SK-N-SH (cell line): ENCODE data around the gene MTA3. TPM values are rescaled to one million over a fixed set of nuclear protein-coding genes. Genes with fewer than 3 reads are reported as not detected.

Source experiments
- CTCF ChIA-PET: fragments of 300-600, 350-600 bp; formaldehyde crosslinking; extraction: SDS; loops from one replicate; lab custom pipeline; 2021; lab: Yijun Ruan, JAX
- POLR2A ChIA-PET: fragments of 350-600 bp; sonication (Branson Sonifier 250); formaldehyde crosslinking; extraction: SDS; loops from one replicate; lab custom pipeline; 2020; ENCODE audit warnings: antibody characterized with exemption, inconsistent platforms; lab: Yijun Ruan, JAX
- DNase-seq: peaks from one replicate; pipeline ENCODE4 v3.0.0; 2012
- H2AFZ ChIP-seq: fragments of 200-600 bp; sonication (generic); 2 replicates; pipeline ENCODE4 v1.8.1; 2016; ENCODE audit warnings: antibody characterized with exemption, mild to moderate bottlenecking, low read depth
- H3F3A ChIP-seq: fragments of 200-600 bp; sonication (generic); replicated peaks from 2 replicates; pipeline ENCODE3; 2016; ENCODE audit warnings: antibody characterized with exemption, mild to moderate bottlenecking; ENCODE audit not compliant: insufficient read depth
- H3K27ac ChIP-seq, 2 experiments: fragments of 200-500 bp in 1 of 2; fragments of 200-600 bp in 1 of 2; sonication (Bioruptor generic) in 1 of 2; sonication (generic), shearing (Covaris generic) in 1 of 2; 2 replicates each; pipeline versions ENCODE4 v1.5.1 to v1.6.1; 2014 to 2016; ENCODE audit warnings: low read depth in 2 of 2, inconsistent platforms in 1 of 2, low read length in 1 of 2, mild to moderate bottlenecking in 1 of 2, mixed read lengths in 1 of 2
- H3K27me3 ChIP-seq: fragments of 200-600 bp; sonication (generic), shearing (Covaris generic); 2 replicates; pipeline ENCODE4 v1.6.1; 2016; ENCODE audit warnings: mixed run types; ENCODE audit not compliant: insufficient read depth
- H3K36me3 ChIP-seq, 2 experiments: fragments of 200-500 bp in 1 of 2; fragments of 200-600 bp in 1 of 2; sonication (Bioruptor generic) in 1 of 2; sonication (generic) in 1 of 2; replicated peaks in 1 of 2; 2 replicates each; pipeline versions ENCODE3 to v1.5.1; 2014 to 2016; ENCODE audit warnings: low read length in 1 of 2, mild to moderate bottlenecking in 1 of 2; ENCODE audit not compliant: insufficient read depth in 2 of 2, control insufficient read depth in 1 of 2
- H3K4me1 ChIP-seq, 2 experiments: fragments of 200-500 bp in 1 of 2; fragments of 200-600 bp in 1 of 2; sonication (Bioruptor generic) in 1 of 2; sonication (generic), shearing (Covaris generic) in 1 of 2; 2 replicates each; pipeline versions ENCODE4 v1.5.1 to v1.6.1; 2014 to 2016; ENCODE audit warnings: low read depth in 1 of 2, low read length in 1 of 2, mixed run types in 1 of 2; ENCODE audit not compliant: insufficient read depth in 2 of 2, control insufficient read depth in 1 of 2
- H3K4me2 ChIP-seq: fragments of 200-600 bp; sonication (generic), shearing (Covaris generic); 2 replicates; pipeline ENCODE4 v1.6.1; 2017; ENCODE audit warnings: mixed run types
- H3K4me3 ChIP-seq, 2 experiments: fragments of 200-500 bp in 1 of 2; fragments of 200-600 bp in 1 of 2; sonication (Bioruptor generic) in 1 of 2; sonication (generic), shearing (Covaris generic) in 1 of 2; 2 replicates each; pipeline versions ENCODE4 v1.5.1 to v1.8.1; 2014 to 2016; ENCODE audit warnings: low read depth in 2 of 2, inconsistent platforms in 1 of 2, low read length in 1 of 2, mild to moderate bottlenecking in 1 of 2, mixed read lengths in 1 of 2, moderate library complexity in 1 of 2
- H3K79me2 ChIP-seq: fragments of 200-600 bp; sonication (generic); 2 replicates; pipeline ENCODE4 v1.8.1; 2017; ENCODE audit warnings: mild to moderate bottlenecking; ENCODE audit not compliant: insufficient read depth
- H3K9ac ChIP-seq: fragments of 200-600 bp; sonication (generic); 2 replicates; pipeline ENCODE4 v1.6.1; 2017; ENCODE audit warnings: mixed run types
- H3K9me2 ChIP-seq: fragments of 200-600 bp; sonication (generic); 2 replicates; pipeline ENCODE4 v1.6.1; 2017; ENCODE audit warnings: mixed run types
- H3K9me3 ChIP-seq: fragments of 200-600 bp; sonication (generic); 2 replicates; pipeline ENCODE4 v1.6.1; 2017; ENCODE audit warnings: mixed run types, mild to moderate bottlenecking, moderate library complexity
- H4K20me1 ChIP-seq: fragments of 200-600 bp; sonication (generic); 2 replicates; pipeline ENCODE4 v1.6.1; 2017; ENCODE audit warnings: mild to moderate bottlenecking, mixed run types; ENCODE audit not compliant: insufficient read depth
- CHD2 ChIP-seq: fragments of 150-350 bp; IDR thresholded peaks from 2 replicates; pipeline ENCODE4 v1.6.1; 2018; ENCODE audit warnings: low read length; ENCODE audit not compliant: partially characterized antibody
- EP300 ChIP-seq, 2 experiments: IDR thresholded peaks; 2 replicates each; pipeline versions ENCODE4 v1.4.0 to v1.6.1; 2012; ENCODE audit warnings: borderline replicate concordance in 1 of 2, low read depth in 1 of 2, low read length in 1 of 2
- EZH2phosphoT487 ChIP-seq: fragments of 200-600 bp; sonication (generic); IDR thresholded peaks from 2 replicates; pipeline ENCODE4 v1.6.1; 2017; ENCODE audit warnings: low read depth, mixed run types, mild to moderate bottlenecking, antibody characterized with exemption, moderate library complexity, borderline replicate concordance
- FOXJ3 ChIP-seq: sonication (generic); formaldehyde crosslinking; IDR thresholded peaks from 2 replicates; pipeline ENCODE4 v1.5.1; 2020; ENCODE audit warnings: mild to moderate bottlenecking, missing genetic modification reagents
- FOXM1 ChIP-seq: IDR thresholded peaks from 2 replicates; pipeline ENCODE4 v1.4.0; 2012; ENCODE audit warnings: low read depth, mild to moderate bottlenecking
- MEF2A ChIP-seq: IDR thresholded peaks from 2 replicates; pipeline ENCODE4 v1.4.0; 2012; ENCODE audit warnings: low read depth, borderline replicate concordance
- POLR2AphosphoS5 ChIP-seq: IDR thresholded peaks from 2 replicates; pipeline ENCODE4 v1.6.1; 2012; ENCODE audit warnings: low read depth, low read length
- RAD21 ChIP-seq: IDR thresholded peaks from 2 replicates; pipeline ENCODE4 v1.6.1; 2012; ENCODE audit warnings: mild to moderate bottlenecking, low read length
- RFX5 ChIP-seq: IDR thresholded peaks from 2 replicates; pipeline ENCODE4 v1.6.1; 2012; ENCODE audit warnings: mild to moderate bottlenecking, improper control_type of control experiment, low read length
- SIN3A ChIP-seq: IDR thresholded peaks from 2 replicates; pipeline ENCODE4 v1.6.1; 2012; ENCODE audit warnings: low read depth, mild to moderate bottlenecking, low read length, moderate library complexity, borderline replicate concordance
- SMC3 ChIP-seq: IDR thresholded peaks from 2 replicates; pipeline ENCODE4 v1.6.1; 2012; ENCODE audit warnings: low read depth, low read length, improper control_type of control experiment
- USF2 ChIP-seq: fragments of 150-350 bp; IDR thresholded peaks from 2 replicates; pipeline ENCODE4 v1.6.1; 2017; ENCODE audit warnings: antibody characterized with exemption, low read length, low read depth, borderline replicate concordance
- WGBS: methylation state at CpG from one replicate; pipeline ENCODE4 v1.1.6; 2017; ENCODE audit warnings: low lambda C conversion rate; 5-methylcytosine and 5-hydroxymethylcytosine counted together
- polyA plus RNA-seq, 3 experiments: library from polyadenylated mRNA; depleted of rRNA; stranded (reverse); fragments of >200 nt; gene quantifications; 2 replicates each; pipeline ENCODE4 v1.2.3, GENCODE V29; 2012
- TF ChIP-seq, protein P1 (sequence below): IDR thresholded peaks from 2 replicates; pipeline ENCODE4 v1.6.1; 2012; ENCODE audit warnings: mild to moderate bottlenecking, low read depth, low read length, moderate library complexity

The MTA3 gene
- polyA plus RNA-seq, 1 of the 3 experiments (the other 2 are of a cell fraction), result 30.8 TPM

DNA sequence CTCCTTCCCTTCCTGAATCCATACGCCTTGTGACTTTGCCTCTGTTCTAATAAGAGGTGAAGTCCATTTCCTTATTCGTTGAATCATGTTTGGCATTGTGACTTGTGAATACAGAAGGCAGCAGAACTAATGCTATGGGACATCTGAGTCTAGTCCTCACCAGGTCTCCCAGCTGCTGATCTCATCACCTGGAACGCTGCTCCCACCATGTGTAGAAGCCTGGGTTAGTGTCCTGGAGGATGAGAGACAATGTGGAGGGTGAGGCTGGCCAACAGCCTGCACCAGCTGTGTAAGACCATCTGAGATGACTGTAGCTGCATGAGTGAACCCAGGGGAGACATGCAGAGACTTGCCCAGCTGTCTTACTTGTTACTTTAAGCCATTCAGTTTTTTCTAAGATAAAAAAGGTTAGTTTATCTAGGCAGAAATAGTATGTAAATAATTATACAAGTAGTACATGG lies 227.4 kb downstream of the MTA3 start:
- Histone ChIP-seq H3K9ac (no peak overlapping the region), H3K9me2 (no peaks in the 10 kb centered on the region), H3K9me3 (no peaks in the 10 kb centered on the region), H3K4me3 (no peak overlapping the region), H2AFZ (peak overlapping the region; percentile 1; the same call in 1 of the 2 replicates), H3F3A (no peaks in the 10 kb centered on the region), H3K4me2 (no peak overlapping the region), H3K79me2 (no peaks in the 10 kb centered on the region), H3K27ac (no peak overlapping the region), H3K4me1 (peaks cover 0 to under 1% of the 10 kb centered on the region in 2 experiments; a peak in 1 of 4 replicates), H3K36me3 (no peaks in the 10 kb centered on the region), H3K27me3 (no peaks in the 10 kb centered on the region), H4K20me1 (no peaks in the 10 kb centered on the region)
- TF ChIP-seq MEF2A (no peak), SMC3 (no peak), POLR2AphosphoS5 (no peak), EP300 (IDR thresholded peaks at IDR 0.05; ENCODE audit: borderline replicate concordance in 1 of 2, low read depth in 1 of 2, low read length in 1 of 2) (no peak), RAD21 (no peak), FOXM1 (no peak), EZH2phosphoT487 (no peak)
- TF ChIP-seq, protein P1, sequence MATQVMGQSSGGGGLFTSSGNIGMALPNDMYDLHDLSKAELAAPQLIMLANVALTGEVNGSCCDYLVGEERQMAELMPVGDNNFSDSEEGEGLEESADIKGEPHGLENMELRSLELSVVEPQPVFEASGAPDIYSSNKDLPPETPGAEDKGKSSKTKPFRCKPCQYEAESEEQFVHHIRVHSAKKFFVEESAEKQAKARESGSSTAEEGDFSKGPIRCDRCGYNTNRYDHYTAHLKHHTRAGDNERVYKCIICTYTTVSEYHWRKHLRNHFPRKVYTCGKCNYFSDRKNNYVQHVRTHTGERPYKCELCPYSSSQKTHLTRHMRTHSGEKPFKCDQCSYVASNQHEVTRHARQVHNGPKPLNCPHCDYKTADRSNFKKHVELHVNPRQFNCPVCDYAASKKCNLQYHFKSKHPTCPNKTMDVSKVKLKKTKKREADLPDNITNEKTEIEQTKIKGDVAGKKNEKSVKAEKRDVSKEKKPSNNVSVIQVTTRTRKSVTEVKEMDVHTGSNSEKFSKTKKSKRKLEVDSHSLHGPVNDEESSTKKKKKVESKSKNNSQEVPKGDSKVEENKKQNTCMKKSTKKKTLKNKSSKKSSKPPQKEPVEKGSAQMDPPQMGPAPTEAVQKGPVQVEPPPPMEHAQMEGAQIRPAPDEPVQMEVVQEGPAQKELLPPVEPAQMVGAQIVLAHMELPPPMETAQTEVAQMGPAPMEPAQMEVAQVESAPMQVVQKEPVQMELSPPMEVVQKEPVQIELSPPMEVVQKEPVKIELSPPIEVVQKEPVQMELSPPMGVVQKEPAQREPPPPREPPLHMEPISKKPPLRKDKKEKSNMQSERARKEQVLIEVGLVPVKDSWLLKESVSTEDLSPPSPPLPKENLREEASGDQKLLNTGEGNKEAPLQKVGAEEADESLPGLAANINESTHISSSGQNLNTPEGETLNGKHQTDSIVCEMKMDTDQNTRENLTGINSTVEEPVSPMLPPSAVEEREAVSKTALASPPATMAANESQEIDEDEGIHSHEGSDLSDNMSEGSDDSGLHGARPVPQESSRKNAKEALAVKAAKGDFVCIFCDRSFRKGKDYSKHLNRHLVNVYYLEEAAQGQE, result no peak
- ChIA-PET POLR2A (interaction anchor here (2.1 kb wide), 1 partner anchor 14 kb away, joined by 6 read pairs; no protein-coding TSS in a partner anchor), CTCF (interaction anchor here (1.3 to 2.2 kb wide), 2 partner anchors 14 to 127 kb away, joined by 3 to 8 read pairs; no protein-coding TSS in a partner anchor)
- 58% methylated on average over 3 of the region's 3 CpGs for WGBS
- no peak for DNase-seq

DNA sequence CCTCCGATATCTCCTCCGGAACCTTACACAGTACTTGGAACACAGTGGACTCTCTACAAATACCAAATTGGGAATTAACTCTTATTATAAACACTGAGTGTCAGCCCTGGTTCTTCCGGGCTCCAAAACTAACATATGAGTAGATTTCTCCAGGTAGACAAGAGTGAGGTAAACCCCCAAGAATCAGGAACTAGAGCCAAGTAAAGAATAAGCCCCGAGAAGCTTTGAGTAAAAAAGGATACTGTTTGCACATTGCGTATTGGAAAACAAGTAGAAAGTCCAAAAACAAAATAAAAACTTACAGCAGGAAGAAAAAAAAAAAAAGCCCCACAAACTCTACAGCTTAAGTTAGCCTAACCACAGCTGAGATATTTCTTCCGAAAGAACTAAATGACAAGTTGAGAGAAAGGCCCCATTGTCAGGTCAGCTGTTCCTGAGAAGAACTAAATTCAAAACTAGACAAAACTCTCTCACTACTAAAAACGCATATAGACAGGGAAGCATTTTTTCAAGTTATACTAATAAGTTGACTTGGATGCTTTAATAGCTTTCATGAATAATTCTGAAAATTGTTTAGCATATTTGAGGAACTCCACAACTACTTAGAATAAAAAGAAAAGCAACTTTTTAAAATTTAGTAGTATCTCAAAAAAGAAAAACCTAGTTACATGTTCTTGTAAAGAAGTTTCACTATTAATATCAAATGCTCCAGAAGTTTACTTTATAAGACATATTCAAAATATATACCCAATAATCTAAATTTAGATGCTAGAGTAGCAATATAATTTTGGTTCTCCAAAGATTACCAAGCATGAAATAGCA lies 228.2 kb downstream of the MTA3 start:
- Histone ChIP-seq H3K27me3 (no peaks in the 10 kb centered on the region), H3K27ac (no peak overlapping the region), H4K20me1 (no peaks in the 10 kb centered on the region), H3K4me2 (no peak overlapping the region), H3F3A (no peaks in the 10 kb centered on the region), H3K9ac (no peak overlapping the region), H3K36me3 (no peaks in the 10 kb centered on the region), H3K4me1 (peaks cover 0 to 3% of the 10 kb centered on the region in 2 experiments; a peak in 1 of 4 replicates), H3K9me2 (no peaks in the 10 kb centered on the region), H3K4me3 (no peak overlapping the region), H3K9me3 (no peaks in the 10 kb centered on the region), H3K79me2 (no peaks in the 10 kb centered on the region), H2AFZ (peak overlapping the region; percentile 1; the same call in 1 of the 2 replicates)
- DNase-seq, result no peak
- WGBS, result 91% methylated on average over 7 of the region's 7 CpGs
- TF ChIP-seq, protein P1, result no peak
- no peak for TF ChIP-seq SIN3A
- TF ChIP-seq CHD2, result no peak
- TF ChIP-seq FOXJ3 (CRISPR knock-in tag), result no peak
- no peak for TF ChIP-seq MEF2A
- no peak for TF ChIP-seq RFX5
- TF ChIP-seq USF2, result no peak
- CTCF ChIA-PET, result interaction anchor here (1.1 to 2.2 kb wide), 5 partner anchors 13 to 128 kb away, joined by 3 to 8 read pairs (median 3); no protein-coding TSS in a partner anchor
- POLR2A ChIA-PET, result interaction anchor here (2.1 kb wide), 1 partner anchor 13 kb away, joined by 6 read pairs; no protein-coding TSS in a partner anchor
